PC-9 (cell line): Measurements from ENCODE around the gene HBE1. TPM values are rescaled to one million over a fixed set of nuclear protein-coding genes. Genes with fewer than 3 reads are reported as not detected.

ENCODE experiments used
- BruUV-seq: library from RNA; stranded (reverse); fragments of 400-500 nt; replicated peaks from 2 replicates; lab custom pipeline; 2021; lab: Mats Ljungman, UMichigan
- CTCF ChIA-PET: fragments of 300-600 bp; sonication (Branson Sonifier 250); formaldehyde crosslinking; loops from one replicate; lab custom pipeline; 2022; ENCODE audit warnings: antibody characterized with exemption; lab: Charles Lee
- POLR2A ChIA-PET: fragments of 300-600 bp; sonication (Branson Sonifier 250); formaldehyde crosslinking; loops from one replicate; lab custom pipeline; 2022; ENCODE audit warnings: antibody characterized with exemption; ENCODE audit not compliant: unreplicated experiment; lab: Charles Lee
- DNase-seq, 2 experiments: peaks; one replicate each; pipeline versions ENCODE4 v3.0.0 to v3.0.0-alpha.2; 2015 to 2022; ENCODE audit warnings: mixed read lengths in 1 of 2
- H2AFZ ChIP-seq: fragments of 200-600 bp; sonication (generic); 2 replicates; pipeline ENCODE4 v1.8.1; 2017; ENCODE audit warnings: antibody characterized with exemption
- H3F3A ChIP-seq: fragments of 200-600 bp; sonication (generic); 2 replicates; pipeline ENCODE4 v1.8.1; 2017; ENCODE audit warnings: antibody characterized with exemption, mild to moderate bottlenecking, low read depth; ENCODE audit not compliant: insufficient read depth
- H3K27ac ChIP-seq: fragments of 200-600 bp; sonication (generic); 2 replicates; pipeline ENCODE4 v1.6.1; 2016; ENCODE audit warnings: mixed run types
- H3K27me3 ChIP-seq: fragments of 200-600 bp; sonication (generic); 2 replicates; pipeline ENCODE4 v1.6.1; 2016; ENCODE audit warnings: low read depth, mixed run types; ENCODE audit not compliant: insufficient read depth
- H3K36me3 ChIP-seq: fragments of 200-600 bp; sonication (generic); 2 replicates; pipeline ENCODE4 v1.6.1; 2016; ENCODE audit warnings: low read depth, mixed run types
- H3K4me1 ChIP-seq: fragments of 200-600 bp; sonication (generic); replicated peaks from 2 replicates; pipeline ENCODE4 v1.6.1; 2016; ENCODE audit warnings: mixed run types; ENCODE audit not compliant: insufficient read depth
- H3K4me2 ChIP-seq: fragments of 200-600 bp; sonication (generic); 2 replicates; pipeline ENCODE4 v1.6.1; 2017; ENCODE audit warnings: mixed run types
- H3K4me3 ChIP-seq: fragments of 200-600 bp; sonication (generic); 2 replicates; pipeline ENCODE4 v1.6.1; 2016; ENCODE audit warnings: mixed run types
- H3K79me2 ChIP-seq: fragments of 200-600 bp; sonication (generic); 2 replicates; pipeline ENCODE4 v1.6.1; 2017; ENCODE audit warnings: low read depth, mixed run types
- H3K9me2 ChIP-seq: fragments of 200-600 bp; sonication (generic); 2 replicates; pipeline ENCODE4 v1.8.1; 2017; ENCODE audit warnings: mild to moderate bottlenecking; ENCODE audit not compliant: insufficient read depth
- H3K9me3 ChIP-seq: fragments of 200-600 bp; sonication (generic); 2 replicates; pipeline ENCODE4 v1.8.1; 2016; ENCODE audit warnings: low read depth; ENCODE audit not compliant: insufficient read depth
- H4K20me1 ChIP-seq: fragments of 200-600 bp; sonication (generic); 2 replicates; pipeline ENCODE4 v1.8.1; 2017; ENCODE audit not compliant: insufficient read depth
- EZH2 ChIP-seq: fragments of 200-600 bp; sonication (generic); IDR thresholded peaks from 2 replicates; pipeline ENCODE4 v1.8.0; 2017; ENCODE audit warnings: antibody characterized with exemption, low read depth
- intact Hi-C: fragments of 100-400 bp; cut with micrococcal nuclease; formaldehyde crosslinking; loops from one replicate; pipeline ENCODE4 v1.10.0; 2022; ENCODE audit not compliant: unreplicated experiment
- total RNA-seq: library from RNA; stranded (reverse); gene quantifications from 2 replicates; pipeline ENCODE4 v1.2.3, GENCODE V29; 2021
- TF ChIP-seq, protein P1 (sequence below): fragments of 200-600 bp; sonication (generic); conservative IDR thresholded peaks from 2 replicates; pipeline ENCODE4 v1.6.1; 2017; ENCODE audit warnings: mixed run types, antibody characterized with exemption, mild to moderate bottlenecking, moderate library complexity

HBE1 gene
- total RNA-seq, 1 experiment from 2014 or later: 1.4 TPM

DNA sequence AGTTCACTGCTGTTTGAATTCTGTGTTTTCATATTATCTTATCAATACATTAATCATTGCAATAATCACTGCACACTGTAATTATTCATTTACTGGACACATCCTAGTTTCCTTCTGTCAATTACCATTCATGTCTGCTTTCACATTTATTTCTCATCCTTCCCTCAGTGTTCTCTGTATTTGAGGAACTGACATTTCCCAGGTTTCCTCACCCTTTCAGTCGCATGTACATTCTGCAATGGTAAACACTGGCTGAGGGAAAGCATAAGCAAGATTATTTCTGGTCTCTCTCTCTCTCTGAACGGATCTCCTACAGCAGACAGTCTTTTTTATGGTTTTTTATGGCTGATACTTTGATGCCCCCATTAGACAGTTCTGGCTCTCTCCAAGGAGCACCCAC lies 31.3 kb downstream of the HBE1 start:
- intact Hi-C loops: no loop called here
- Histone ChIP-seq H3K4me3 (no peak overlapping the region), H3K79me2 (no peaks in the 10 kb centered on the region), H3K4me1 (no peaks in the 10 kb centered on the region), H3K27ac (no peak overlapping the region), H3K9me2 (no peaks in the 10 kb centered on the region), H4K20me1 (no peaks in the 10 kb centered on the region), H3K27me3 (no peaks in the 10 kb centered on the region), H3K36me3 (no peaks in the 10 kb centered on the region), H3F3A (no peaks in the 10 kb centered on the region), H3K9me3 (no peaks in the 10 kb centered on the region), H2AFZ (no peak overlapping the region), H3K4me2 (no peak overlapping the region)
- no TSS peak for BruUV-seq
- ChIA-PET POLR2A (no interaction called here), CTCF (interaction anchor here (0.7 kb wide), 1 partner anchor 39 kb away, joined by 4 read pairs; no protein-coding TSS in a partner anchor)
- no peak for DNase-seq
- TF ChIP-seq EZH2: no peak
- TF ChIP-seq, protein P1, sequence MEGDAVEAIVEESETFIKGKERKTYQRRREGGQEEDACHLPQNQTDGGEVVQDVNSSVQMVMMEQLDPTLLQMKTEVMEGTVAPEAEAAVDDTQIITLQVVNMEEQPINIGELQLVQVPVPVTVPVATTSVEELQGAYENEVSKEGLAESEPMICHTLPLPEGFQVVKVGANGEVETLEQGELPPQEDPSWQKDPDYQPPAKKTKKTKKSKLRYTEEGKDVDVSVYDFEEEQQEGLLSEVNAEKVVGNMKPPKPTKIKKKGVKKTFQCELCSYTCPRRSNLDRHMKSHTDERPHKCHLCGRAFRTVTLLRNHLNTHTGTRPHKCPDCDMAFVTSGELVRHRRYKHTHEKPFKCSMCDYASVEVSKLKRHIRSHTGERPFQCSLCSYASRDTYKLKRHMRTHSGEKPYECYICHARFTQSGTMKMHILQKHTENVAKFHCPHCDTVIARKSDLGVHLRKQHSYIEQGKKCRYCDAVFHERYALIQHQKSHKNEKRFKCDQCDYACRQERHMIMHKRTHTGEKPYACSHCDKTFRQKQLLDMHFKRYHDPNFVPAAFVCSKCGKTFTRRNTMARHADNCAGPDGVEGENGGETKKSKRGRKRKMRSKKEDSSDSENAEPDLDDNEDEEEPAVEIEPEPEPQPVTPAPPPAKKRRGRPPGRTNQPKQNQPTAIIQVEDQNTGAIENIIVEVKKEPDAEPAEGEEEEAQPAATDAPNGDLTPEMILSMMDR: no peak

DNA sequence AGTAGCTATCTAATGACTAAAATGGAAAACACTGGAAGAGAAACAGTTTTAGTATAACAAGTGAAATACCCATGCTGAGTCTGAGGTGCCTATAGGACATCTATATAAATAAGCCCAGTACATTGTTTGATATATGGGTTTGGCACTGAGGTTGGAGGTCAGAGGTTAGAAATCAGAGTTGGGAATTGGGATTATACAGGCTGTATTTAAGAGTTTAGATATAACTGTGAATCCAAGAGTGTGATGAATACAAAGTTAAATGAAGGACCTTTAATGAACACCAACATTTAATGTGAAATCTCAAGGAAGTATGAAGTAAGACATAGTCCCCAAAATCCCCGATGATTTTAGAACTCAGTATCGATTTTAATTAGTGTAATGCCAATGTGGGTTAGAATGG lies 32.3 kb downstream of the HBE1 start:
- Histone ChIP-seq H3K27ac (no peak overlapping the region), H3K79me2 (no peaks in the 10 kb centered on the region), H3K36me3 (no peaks in the 10 kb centered on the region), H3K4me2 (no peak overlapping the region), H3K4me1 (no peaks in the 10 kb centered on the region), H3K9me3 (no peaks in the 10 kb centered on the region), H4K20me1 (no peaks in the 10 kb centered on the region), H3K9me2 (no peaks in the 10 kb centered on the region), H2AFZ (no peak overlapping the region), H3K4me3 (no peak overlapping the region), H3K27me3 (no peaks in the 10 kb centered on the region), H3F3A (no peaks in the 10 kb centered on the region)
- TF ChIP-seq EZH2: no peak
- TF ChIP-seq, protein P1: no peak
- CTCF ChIA-PET: no interaction called here
- DNase-seq: no peak
- no TSS peak for BruUV-seq
- intact Hi-C loops: no loop called here
- POLR2A ChIA-PET: no interaction called here

DNA sequence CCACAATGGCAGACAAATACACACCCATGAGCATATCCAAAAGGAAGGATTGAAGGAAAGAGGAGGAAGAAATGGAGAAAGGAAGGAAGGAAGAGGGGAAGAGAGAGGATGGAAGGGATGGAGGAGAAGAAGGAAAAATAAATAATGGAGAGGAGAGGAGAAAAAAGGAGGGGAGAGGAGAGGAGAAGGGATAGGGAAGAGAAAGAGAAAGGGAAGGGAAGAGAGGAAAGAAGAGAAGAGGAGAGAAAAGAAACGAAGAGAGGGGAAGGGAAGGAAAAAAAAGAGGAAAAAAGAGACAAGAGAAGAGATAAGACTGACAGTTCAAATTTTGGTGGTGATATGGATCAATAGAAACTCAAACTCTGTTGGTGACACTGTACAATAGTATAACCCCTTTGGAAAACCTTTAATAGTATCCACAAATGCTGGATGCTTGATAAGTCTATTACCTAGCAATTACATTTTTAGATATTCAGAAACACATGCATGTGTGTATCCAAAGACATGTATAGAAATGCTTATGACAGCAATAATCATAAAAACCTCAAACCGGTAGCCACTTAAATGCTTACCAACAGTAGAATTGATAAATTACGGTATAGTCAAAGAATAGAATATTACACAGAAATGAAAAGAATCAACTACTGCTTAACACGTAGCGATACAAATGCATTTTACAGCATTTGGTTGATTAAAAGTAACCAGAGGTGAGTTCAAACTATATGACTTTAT lies 34.2 kb downstream of the HBE1 start:
- no peaks in the 10 kb centered on the region for H3K79me2 ChIP-seq
- ChIA-PET POLR2A (no interaction called here), CTCF (no interaction called here)
- no peak for DNase-seq
- BruUV-seq: no TSS peak
- no peaks in the 10 kb centered on the region for H4K20me1 ChIP-seq
- no peak overlapping the region for H3K27ac ChIP-seq
- no peak overlapping the region for H3K4me3 ChIP-seq
- H3F3A ChIP-seq: no peaks in the 10 kb centered on the region
- no peaks in the 10 kb centered on the region for H3K27me3 ChIP-seq
- H3K36me3 ChIP-seq: no peaks in the 10 kb centered on the region
- TF ChIP-seq, protein P1: no peak
- no peak for TF ChIP-seq EZH2
- no peak overlapping the region for H3K4me2 ChIP-seq
- intact Hi-C loops: no loop called here
- H3K9me2 ChIP-seq: no peaks in the 10 kb centered on the region
- H3K4me1 ChIP-seq: no peaks in the 10 kb centered on the region
- no peak overlapping the region for H2AFZ ChIP-seq
- H3K9me3 ChIP-seq: no peaks in the 10 kb centered on the region
